Measurements from ENCODE around the gene NBAS. TPM values are rescaled to one million over a fixed set of nuclear protein-coding genes. Genes with fewer than 3 reads are reported as not detected.

The NBAS gene
- total RNA-seq, 1 donor from 2014 or later = 126 TPM

- no peaks in the 10 kb centered on the region for H3K4me1 ChIP-seq (ENCODE audit: control insufficient read depth in 3 of 3, insufficient read depth in 3 of 3, low read length in 3 of 3)
- H3K9ac ChIP-seq (ENCODE audit: low read depth in 1 of 3, low read length in 3 of 3) = no peak overlapping the region
- H3K36me3 ChIP-seq (ENCODE audit: control insufficient read depth in 3 of 3, insufficient read depth in 3 of 3, low read length in 3 of 3) = peaks cover 4 to 15% (median 14%) of the 10 kb centered on the region in 3 donors
These were observed 378.9 kb downstream of the NBAS start for GRCh38 chr2:15182275-15182674.

GRCh38 chr2:15181092-15181745, 379.9 kb downstream of the NBAS start:
- no peaks in the 10 kb centered on the region for H3K9me3 ChIP-seq (ENCODE audit: control insufficient read depth in 3 of 3, low read length in 3 of 3)
- peaks cover 4 to 14% (median 10%) of the 10 kb centered on the region in 3 donors for H3K36me3 ChIP-seq (ENCODE audit: control insufficient read depth in 3 of 3, insufficient read depth in 3 of 3, low read length in 3 of 3)

More at GRCh38 chr2:15182275-15182674, 378.9 kb downstream of the NBAS start:
- Histone ChIP-seq H3K27me3 (ENCODE audit: control insufficient read depth in 3 of 3, insufficient read depth in 3 of 3, low read length in 3 of 3) (no peaks in the 10 kb centered on the region), H3K27ac (ENCODE audit: low read depth, low read length) (no peak overlapping the region), H3K9me3 (ENCODE audit: control insufficient read depth in 3 of 3, low read length in 3 of 3) (no peaks in the 10 kb centered on the region), H3K4me3 (ENCODE audit: low read length in 3 of 3) (no peak overlapping the region)

GRCh38 chr2:15180379-15180778, 380.8 kb downstream of the NBAS start:
- no peaks in the 10 kb centered on the region for H3K27me3 ChIP-seq (ENCODE audit: control insufficient read depth in 3 of 3, insufficient read depth in 3 of 3, low read length in 3 of 3)
- no peaks in the 10 kb centered on the region for H3K4me1 ChIP-seq (ENCODE audit: control insufficient read depth in 3 of 3, insufficient read depth in 3 of 3, low read length in 3 of 3)
- H3K27ac ChIP-seq (ENCODE audit: low read depth, low read length) = no peak overlapping the region
- H3K9ac ChIP-seq (ENCODE audit: low read depth in 1 of 3, low read length in 3 of 3) = no peak overlapping the region
- no peak overlapping the region for H3K4me3 ChIP-seq (ENCODE audit: low read length in 3 of 3)
- no peaks in the 10 kb centered on the region for H3K9me3 ChIP-seq (ENCODE audit: control insufficient read depth in 3 of 3, low read length in 3 of 3)
- peaks cover 4 to 12% (median 9%) of the 10 kb centered on the region in 3 donors for H3K36me3 ChIP-seq (ENCODE audit: control insufficient read depth in 3 of 3, insufficient read depth in 3 of 3, low read length in 3 of 3)

More at GRCh38 chr2:15181092-15181745, 379.9 kb downstream of the NBAS start:
- Histone ChIP-seq H3K27me3 (ENCODE audit: control insufficient read depth in 3 of 3, insufficient read depth in 3 of 3, low read length in 3 of 3) (no peaks in the 10 kb centered on the region), H3K4me1 (ENCODE audit: control insufficient read depth in 3 of 3, insufficient read depth in 3 of 3, low read length in 3 of 3) (no peaks in the 10 kb centered on the region), H3K27ac (ENCODE audit: low read depth, low read length) (no peak overlapping the region), H3K4me3 (ENCODE audit: low read length in 3 of 3) (no peak overlapping the region), H3K9ac (ENCODE audit: low read depth in 1 of 3, low read length in 3 of 3) (no peak overlapping the region)

- Histone ChIP-seq H3K9ac (ENCODE audit: low read depth in 1 of 3, low read length in 3 of 3) (no peak overlapping the region), H3K27me3 (ENCODE audit: control insufficient read depth in 3 of 3, insufficient read depth in 3 of 3, low read length in 3 of 3) (no peaks in the 10 kb centered on the region), H3K4me3 (ENCODE audit: low read length in 3 of 3) (no peak overlapping the region), H3K4me1 (ENCODE audit: control insufficient read depth in 3 of 3, insufficient read depth in 3 of 3, low read length in 3 of 3) (no peaks in the 10 kb centered on the region), H3K9me3 (ENCODE audit: control insufficient read depth in 3 of 3, low read length in 3 of 3) (no peaks in the 10 kb centered on the region), H3K36me3 (ENCODE audit: control insufficient read depth in 3 of 3, insufficient read depth in 3 of 3, low read length in 3 of 3) (peaks cover 4 to 8% (median 6%) of the 10 kb centered on the region in 3 donors), H3K27ac (ENCODE audit: low read depth, low read length) (no peak overlapping the region)
These were observed 382.2 kb downstream of the NBAS start for GRCh38 chr2:15178946-15179345.

- Histone ChIP-seq H3K4me3 (ENCODE audit: low read length in 3 of 3) (no peak overlapping the region), H3K27ac (ENCODE audit: low read depth, low read length) (no peak overlapping the region), H3K9ac (ENCODE audit: low read depth in 1 of 3, low read length in 3 of 3) (no peak overlapping the region), H3K36me3 (ENCODE audit: control insufficient read depth in 3 of 3, insufficient read depth in 3 of 3, low read length in 3 of 3) (peaks cover 4 to 8% (median 6%) of the 10 kb centered on the region in 3 donors), H3K27me3 (ENCODE audit: control insufficient read depth in 3 of 3, insufficient read depth in 3 of 3, low read length in 3 of 3) (no peaks in the 10 kb centered on the region), H3K4me1 (ENCODE audit: control insufficient read depth in 3 of 3, insufficient read depth in 3 of 3, low read length in 3 of 3) (no peaks in the 10 kb centered on the region), H3K9me3 (ENCODE audit: control insufficient read depth in 3 of 3, low read length in 3 of 3) (no peaks in the 10 kb centered on the region)
These were observed 384.0 kb downstream of the NBAS start for GRCh38 chr2:15177103-15177502.

GRCh38 chr2:15176604-15177003, 384.5 kb downstream of the NBAS start:
- Histone ChIP-seq H3K9ac (ENCODE audit: low read depth in 1 of 3, low read length in 3 of 3) (no peak overlapping the region), H3K36me3 (ENCODE audit: control insufficient read depth in 3 of 3, insufficient read depth in 3 of 3, low read length in 3 of 3) (peaks cover 4 to 8% (median 6%) of the 10 kb centered on the region in 3 donors), H3K4me3 (ENCODE audit: low read length in 3 of 3) (no peak overlapping the region), H3K27ac (ENCODE audit: low read depth, low read length) (no peak overlapping the region), H3K27me3 (ENCODE audit: control insufficient read depth in 3 of 3, insufficient read depth in 3 of 3, low read length in 3 of 3) (no peaks in the 10 kb centered on the region), H3K4me1 (ENCODE audit: control insufficient read depth in 3 of 3, insufficient read depth in 3 of 3, low read length in 3 of 3) (no peaks in the 10 kb centered on the region), H3K9me3 (ENCODE audit: control insufficient read depth in 3 of 3, low read length in 3 of 3) (no peaks in the 10 kb centered on the region)

- H3K4me1 ChIP-seq (ENCODE audit: control insufficient read depth in 3 of 3, insufficient read depth in 3 of 3, low read length in 3 of 3) = no peaks in the 10 kb centered on the region
- H3K36me3 ChIP-seq (ENCODE audit: control insufficient read depth in 3 of 3, insufficient read depth in 3 of 3, low read length in 3 of 3) = peaks cover 0 to 8% (median 6%) of the 10 kb centered on the region in 3 donors
- H3K27ac ChIP-seq (ENCODE audit: low read depth, low read length) = no peak overlapping the region
- no peak overlapping the region for H3K4me3 ChIP-seq (ENCODE audit: low read length in 3 of 3)
- H3K9me3 ChIP-seq (ENCODE audit: control insufficient read depth in 3 of 3, low read length in 3 of 3) = no peaks in the 10 kb centered on the region
- H3K27me3 ChIP-seq (ENCODE audit: control insufficient read depth in 3 of 3, insufficient read depth in 3 of 3, low read length in 3 of 3) = no peaks in the 10 kb centered on the region
- H3K9ac ChIP-seq (ENCODE audit: low read depth in 1 of 3, low read length in 3 of 3) = no peak overlapping the region
These were observed 386.6 kb downstream of the NBAS start for GRCh38 chr2:15174567-15174966.

- Histone ChIP-seq H3K9ac (ENCODE audit: low read depth in 1 of 3, low read length in 3 of 3) (no peak overlapping the region), H3K27me3 (ENCODE audit: control insufficient read depth in 3 of 3, insufficient read depth in 3 of 3, low read length in 3 of 3) (no peaks in the 10 kb centered on the region), H3K4me3 (ENCODE audit: low read length in 3 of 3) (no peak overlapping the region), H3K9me3 (ENCODE audit: control insufficient read depth in 3 of 3, low read length in 3 of 3) (no peaks in the 10 kb centered on the region), H3K4me1 (ENCODE audit: control insufficient read depth in 3 of 3, insufficient read depth in 3 of 3, low read length in 3 of 3) (no peaks in the 10 kb centered on the region), H3K36me3 (ENCODE audit: control insufficient read depth in 3 of 3, insufficient read depth in 3 of 3, low read length in 3 of 3) (peaks cover 0 to 3% (median 2%) of the 10 kb centered on the region in 3 donors), H3K27ac (ENCODE audit: low read depth, low read length) (no peak overlapping the region)
These were observed 387.6 kb downstream of the NBAS start for GRCh38 chr2:15173501-15173900.

GRCh38 chr2:15172825-15173224, 388.3 kb downstream of the NBAS start:
- no peaks in the 10 kb centered on the region for H3K36me3 ChIP-seq (ENCODE audit: control insufficient read depth in 3 of 3, insufficient read depth in 3 of 3, low read length in 3 of 3)
- H3K4me1 ChIP-seq (ENCODE audit: control insufficient read depth in 3 of 3, insufficient read depth in 3 of 3, low read length in 3 of 3) = no peaks in the 10 kb centered on the region
- no peak overlapping the region for H3K9ac ChIP-seq (ENCODE audit: low read depth in 1 of 3, low read length in 3 of 3)
- H3K27ac ChIP-seq (ENCODE audit: low read depth, low read length) = no peak overlapping the region
- no peaks in the 10 kb centered on the region for H3K9me3 ChIP-seq (ENCODE audit: control insufficient read depth in 3 of 3, low read length in 3 of 3)
- no peaks in the 10 kb centered on the region for H3K27me3 ChIP-seq (ENCODE audit: control insufficient read depth in 3 of 3, insufficient read depth in 3 of 3, low read length in 3 of 3)
- no peak overlapping the region for H3K4me3 ChIP-seq (ENCODE audit: low read length in 3 of 3)

- no peak overlapping the region for H3K4me3 ChIP-seq (ENCODE audit: low read length in 3 of 3)
- peaks cover 5 to 8% (median 5%) of the 10 kb centered on the region in 3 donors for H3K36me3 ChIP-seq (ENCODE audit: control insufficient read depth in 3 of 3, insufficient read depth in 3 of 3, low read length in 3 of 3)
- H3K4me1 ChIP-seq (ENCODE audit: control insufficient read depth in 3 of 3, insufficient read depth in 3 of 3, low read length in 3 of 3) = no peaks in the 10 kb centered on the region
- H3K27ac ChIP-seq (ENCODE audit: low read depth, low read length) = no peak overlapping the region
- H3K9me3 ChIP-seq (ENCODE audit: control insufficient read depth in 3 of 3, low read length in 3 of 3) = no peaks in the 10 kb centered on the region
- H3K9ac ChIP-seq (ENCODE audit: low read depth in 1 of 3, low read length in 3 of 3) = no peak overlapping the region
- no peaks in the 10 kb centered on the region for H3K27me3 ChIP-seq (ENCODE audit: control insufficient read depth in 3 of 3, insufficient read depth in 3 of 3, low read length in 3 of 3)
These were observed 390.9 kb downstream of the NBAS start for GRCh38 chr2:15170070-15170775.

Measured in skeletal muscle tissue (tissue), 4 donors.